GM21390 (cell line): ENCODE data around the gene UMAD1.
"Not testable (repeated sequence)": the region's sequence is repeated elsewhere in the genome, so short reads cannot be mapped to it uniquely, and the experiment has no call there.

Source experiments
- ATAC-seq: cut with Tn5 transposase; IDR thresholded peaks from one replicate; pipeline ENCODE4 v1.9.1; 2021; ENCODE audit not compliant: unreplicated experiment

The UMAD1 gene

DNA sequence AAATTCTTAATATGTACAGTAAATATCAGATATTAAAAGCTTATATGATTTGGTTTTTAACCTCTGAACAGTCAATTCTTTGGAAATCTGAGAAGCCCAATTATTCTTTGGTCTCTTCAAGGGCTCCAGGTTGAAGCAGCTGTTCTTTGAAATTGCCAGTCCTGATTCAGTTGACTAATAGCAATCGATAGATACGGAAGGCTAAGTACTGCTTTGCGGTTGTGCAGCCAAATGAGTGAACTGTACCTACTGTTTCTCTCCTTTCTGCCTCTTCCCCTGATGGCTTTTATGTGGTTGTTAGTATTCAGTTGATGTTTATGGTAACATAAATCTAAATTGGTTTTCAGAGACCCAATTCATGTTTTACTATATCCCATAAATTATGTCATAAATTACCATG, 181.0 kb downstream of the UMAD1 start:
- ATAC-seq = no peak

DNA sequence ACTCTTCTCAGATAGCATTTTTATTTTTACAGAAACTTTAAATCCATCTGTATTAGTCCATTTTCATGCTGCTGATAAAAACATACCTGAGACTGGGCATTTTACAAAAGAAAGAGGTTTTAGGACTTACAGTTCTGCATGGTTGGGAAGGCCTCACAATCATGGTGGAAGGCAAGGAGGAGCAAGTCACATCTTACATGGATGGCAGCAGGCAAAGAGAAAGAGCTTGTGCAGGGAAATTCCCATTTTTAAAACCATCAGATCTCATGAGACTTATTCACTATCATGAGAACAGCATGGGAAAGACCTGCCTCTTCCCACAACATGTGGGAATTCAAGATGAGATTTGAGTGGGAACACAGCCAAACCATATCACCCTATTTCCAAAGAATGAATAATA, 184.7 kb downstream of the UMAD1 start:
- not testable (repeated sequence) for ATAC-seq

DNA sequence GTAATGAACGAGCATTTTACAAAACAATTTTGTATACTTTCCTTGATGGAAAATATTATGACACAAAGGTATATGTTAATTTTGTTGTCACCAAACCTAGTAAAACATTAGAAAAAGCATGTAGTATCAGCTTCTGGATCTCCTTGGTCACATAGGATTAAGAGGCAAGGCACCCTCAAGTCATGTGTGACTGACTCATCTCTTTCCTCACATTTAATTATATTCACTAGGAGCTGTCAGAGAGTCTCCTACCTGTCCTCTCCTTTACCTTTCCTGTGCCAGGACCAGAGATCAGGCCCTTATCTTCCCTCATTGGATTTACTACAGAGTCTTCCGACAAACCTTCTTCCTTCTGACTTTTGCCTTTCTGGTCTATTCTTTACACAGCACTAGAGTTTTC, 189.1 kb downstream of the UMAD1 start:
- ATAC-seq = no peak

DNA sequence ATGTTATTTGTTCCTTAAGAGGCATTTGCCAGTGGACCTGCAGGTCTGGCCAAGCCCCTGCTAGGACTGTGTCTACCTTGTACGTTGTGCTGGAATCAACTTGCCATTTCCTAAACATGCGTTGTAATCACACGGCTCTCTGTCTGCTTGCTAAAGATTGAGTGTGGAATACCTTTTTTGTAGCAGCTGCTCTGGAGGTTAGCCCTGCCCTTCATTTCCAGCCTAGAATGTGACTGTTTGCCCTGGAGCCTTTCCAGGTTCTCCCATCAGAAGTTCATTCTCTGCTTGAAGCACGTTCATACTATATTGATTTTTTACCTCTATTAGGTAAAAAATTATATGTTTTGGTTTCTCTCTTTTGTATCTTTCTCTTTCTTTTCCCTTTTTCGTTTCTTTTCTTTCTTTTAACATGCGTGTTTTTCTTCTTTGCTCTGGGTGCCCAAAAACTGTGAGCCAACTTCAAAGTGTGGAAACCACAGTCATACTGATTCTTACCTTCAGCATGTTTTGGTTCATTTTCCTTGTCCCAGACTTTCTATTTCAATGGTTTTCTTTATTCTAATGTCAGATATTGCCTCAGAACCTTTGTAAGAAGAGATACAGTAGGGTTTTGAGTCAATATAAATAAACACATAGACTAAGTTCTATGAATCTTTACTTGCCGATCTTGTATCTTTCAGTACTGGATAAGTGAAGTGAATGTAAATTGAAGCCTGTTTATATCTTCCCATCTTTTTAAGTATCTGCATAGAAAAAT, 189.7 kb downstream of the UMAD1 start:
- ATAC-seq = no peak

DNA sequence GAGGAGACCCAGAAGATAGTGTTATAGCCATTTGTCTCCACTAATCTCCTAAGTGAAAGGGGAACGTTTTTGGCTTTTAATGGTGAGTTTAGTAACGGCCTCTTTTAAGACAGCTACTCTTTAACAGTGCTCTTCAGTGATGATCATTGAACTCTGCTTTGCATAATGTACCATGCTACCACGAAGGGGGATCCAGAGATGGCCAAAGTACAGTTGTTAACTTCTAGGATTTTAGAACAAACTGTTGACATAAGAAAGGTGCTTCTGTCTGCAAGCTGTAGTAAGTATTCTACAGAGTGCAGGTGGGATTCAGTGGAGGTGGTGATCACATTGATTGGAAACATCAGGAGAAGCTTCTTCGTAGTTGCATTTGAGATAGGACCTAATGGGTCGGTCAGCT, 192.0 kb downstream of the UMAD1 start:
- no peak for ATAC-seq

DNA sequence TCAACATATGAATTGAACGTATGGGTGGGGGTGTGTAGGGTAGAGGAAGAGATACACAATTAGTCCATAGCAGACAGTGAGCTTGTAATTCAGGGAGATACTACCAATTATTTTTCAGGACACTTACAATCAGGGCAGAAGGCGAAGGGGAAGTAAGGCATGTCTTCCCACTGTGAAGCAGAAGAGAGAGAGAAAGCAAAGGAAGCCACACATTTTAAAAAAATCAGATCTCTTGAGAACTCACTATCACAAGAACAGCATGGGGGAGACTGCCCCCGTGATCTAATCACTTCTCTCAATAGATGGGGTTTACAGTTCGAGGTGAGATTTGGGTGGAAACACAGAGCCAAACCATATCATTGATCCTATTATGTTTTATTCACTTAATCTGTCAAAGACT, 194.2 kb downstream of the UMAD1 start:
- no peak for ATAC-seq

DNA sequence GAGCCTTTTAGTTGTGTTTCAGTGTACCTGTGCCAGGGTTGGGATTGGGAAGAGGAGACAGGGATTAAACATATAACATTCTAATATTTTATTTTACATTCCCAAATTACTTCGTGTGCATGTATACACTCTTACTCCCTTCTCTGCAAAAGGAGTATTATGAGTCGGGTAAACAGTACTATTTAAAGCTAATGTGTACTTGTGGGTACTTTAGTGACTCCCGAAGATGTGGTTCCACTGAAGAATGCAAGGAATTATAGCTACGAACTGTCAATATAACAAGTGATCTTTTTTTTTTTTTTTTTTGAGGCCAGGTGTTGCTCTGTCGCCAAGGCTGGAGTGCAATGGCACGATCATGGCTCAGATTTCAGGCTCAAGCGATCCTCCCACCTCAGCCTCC, 200.5 kb downstream of the UMAD1 start:
- ATAC-seq = no peak

DNA sequence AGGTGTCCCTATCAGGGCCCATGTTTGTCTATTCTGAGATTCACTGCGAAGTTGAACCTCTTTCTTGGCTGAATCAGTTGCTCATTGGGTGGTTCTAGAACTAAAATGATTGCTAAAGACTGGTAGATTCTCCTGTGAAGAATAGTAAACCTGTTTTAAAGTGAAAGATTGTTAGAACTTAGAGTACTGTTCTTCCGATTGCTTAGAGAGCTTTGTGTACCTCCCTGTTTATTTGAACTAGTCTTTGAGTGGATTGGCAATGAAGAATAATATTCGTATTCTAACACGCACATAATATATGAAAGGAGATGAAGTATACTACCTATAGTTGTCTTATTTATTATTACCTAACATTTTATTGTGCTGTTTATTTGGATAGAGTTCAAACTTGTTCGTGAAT, 202.7 kb downstream of the UMAD1 start:
- ATAC-seq = no peak

DNA sequence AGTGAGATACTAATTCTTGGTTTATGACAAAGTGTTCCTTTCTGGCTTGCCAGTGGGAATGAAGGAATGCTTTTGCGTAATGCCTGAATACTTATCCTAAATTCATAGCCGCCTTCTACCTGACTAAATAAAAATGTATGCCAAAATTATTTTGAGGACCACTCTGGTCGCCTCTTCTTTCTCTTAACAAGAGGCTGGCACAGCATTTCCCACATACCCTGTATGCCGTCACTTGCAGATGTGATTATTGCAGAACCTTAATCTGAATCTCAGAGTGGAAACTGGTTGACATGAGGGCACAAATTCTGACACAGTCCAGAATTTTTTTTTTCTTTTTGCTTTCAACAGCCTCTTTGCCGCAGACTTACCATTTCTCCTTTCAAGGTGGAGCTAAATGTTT, 203.4 kb downstream of the UMAD1 start:
- no peak for ATAC-seq

DNA sequence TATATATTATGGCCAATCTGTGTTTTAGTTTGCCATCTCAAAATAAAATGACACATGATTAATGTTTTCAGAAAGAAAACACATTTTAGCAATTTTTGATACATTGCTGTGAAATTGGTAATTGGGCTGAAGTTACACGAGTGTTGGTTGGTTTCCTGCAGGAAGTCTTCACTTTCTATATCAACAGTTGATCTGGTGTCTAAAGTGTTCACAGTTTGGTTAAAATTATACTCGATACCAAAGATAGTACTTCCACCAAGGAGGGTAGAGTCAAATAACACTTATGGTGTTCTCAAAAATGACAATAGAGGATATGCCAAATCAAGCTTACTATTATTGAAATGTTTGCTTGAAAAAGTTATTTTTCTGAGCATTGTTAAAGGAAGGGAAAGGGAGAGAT, 207.7 kb downstream of the UMAD1 start:
- peak; percentile 96 for ATAC-seq

DNA sequence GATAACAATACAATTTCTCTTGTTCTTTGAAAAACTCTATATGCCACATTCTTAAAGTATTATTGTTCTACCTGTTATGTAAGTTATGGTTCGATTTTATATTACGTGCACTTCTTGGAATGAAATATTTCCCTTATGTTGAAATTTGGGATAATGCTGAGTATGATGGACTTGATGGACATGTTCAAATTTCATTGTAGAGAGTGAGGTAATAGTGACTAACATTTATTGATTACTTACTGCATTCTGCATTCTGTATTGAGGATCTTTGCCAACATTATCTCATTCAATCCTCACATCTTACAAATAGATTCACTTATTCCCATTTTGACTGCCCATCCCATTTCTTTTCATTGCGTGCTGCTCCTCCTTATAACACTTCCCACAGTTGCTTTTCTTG, 208.3 kb downstream of the UMAD1 start:
- ATAC-seq = no peak

DNA sequence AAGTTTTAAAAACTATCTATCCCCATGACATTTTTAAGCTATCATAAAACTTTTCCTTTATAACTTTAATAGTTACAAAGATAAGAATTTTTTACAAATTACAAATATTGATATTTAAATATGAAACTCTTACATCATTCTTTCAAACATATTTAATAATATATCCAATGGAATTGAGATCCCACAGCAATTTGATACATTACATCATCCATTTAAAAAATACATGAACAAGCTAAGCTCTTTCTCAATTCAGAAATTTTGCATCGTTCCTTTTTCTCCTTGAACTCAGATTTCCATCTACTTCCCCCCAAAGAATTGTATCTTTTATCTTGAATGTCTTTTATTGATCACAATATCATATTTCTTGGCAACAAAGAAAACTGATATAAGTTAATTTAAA, 209.6 kb downstream of the UMAD1 start:
- ATAC-seq = no peak

DNA sequence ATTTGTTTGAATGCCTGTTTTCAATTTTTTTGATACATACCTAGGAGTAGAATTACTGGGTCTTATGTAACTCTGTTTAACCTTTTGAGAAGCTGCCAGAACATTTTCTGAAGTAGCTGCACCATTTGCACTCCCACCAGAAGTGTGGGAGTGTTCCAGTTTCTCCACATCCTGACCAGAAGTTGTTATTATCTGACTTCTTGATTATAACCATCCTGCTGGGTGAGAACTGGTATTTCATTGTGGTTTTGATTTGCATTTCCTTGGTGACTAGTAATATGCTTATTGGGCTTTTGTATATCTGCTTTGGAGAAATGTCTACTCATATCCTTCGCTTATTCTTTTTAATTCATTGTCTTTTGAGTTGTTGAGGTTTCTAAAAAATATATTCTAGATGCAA, 210.8 kb downstream of the UMAD1 start:
- no peak for ATAC-seq

DNA sequence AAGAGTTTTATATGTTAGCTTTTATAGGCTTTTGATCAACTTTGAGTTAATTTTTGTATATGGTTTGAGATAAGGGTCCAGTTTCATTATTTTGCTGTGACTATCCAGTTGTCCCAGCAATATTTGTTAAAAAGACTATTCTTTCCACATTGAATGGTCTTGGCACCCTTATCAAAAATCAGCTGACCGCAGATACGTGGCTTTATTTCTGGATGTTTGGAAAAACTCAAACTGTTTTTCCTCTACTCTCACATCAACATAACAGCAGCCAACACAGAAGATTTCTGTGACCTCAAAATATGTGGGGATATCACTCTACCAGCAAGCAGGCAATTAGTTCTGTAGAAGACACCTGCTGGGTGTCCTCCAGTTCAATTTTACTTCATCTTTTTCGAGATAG, 211.4 kb downstream of the UMAD1 start:
- no peak for ATAC-seq

DNA sequence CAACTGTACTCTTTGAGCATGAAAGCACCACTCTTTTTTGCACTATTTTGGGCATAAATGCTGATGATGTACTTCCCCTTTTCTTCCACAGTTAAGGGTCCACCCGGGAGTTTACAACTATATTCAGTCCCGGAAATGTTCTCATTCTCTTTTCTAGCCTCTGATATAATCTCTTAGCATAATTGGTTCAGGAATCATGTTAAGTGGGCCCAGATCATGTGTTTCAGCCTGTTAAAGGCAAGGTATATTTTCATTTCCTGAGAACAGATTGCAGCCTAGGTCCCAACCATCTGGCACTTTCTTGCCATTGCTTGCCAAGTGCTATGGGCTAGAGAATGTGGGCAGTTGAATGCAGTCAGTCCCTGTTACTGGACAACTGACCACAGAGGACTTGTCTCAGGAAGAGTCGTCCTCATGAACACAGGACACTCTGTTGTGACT, 216.6 kb downstream of the UMAD1 start:
- no peak for ATAC-seq

DNA sequence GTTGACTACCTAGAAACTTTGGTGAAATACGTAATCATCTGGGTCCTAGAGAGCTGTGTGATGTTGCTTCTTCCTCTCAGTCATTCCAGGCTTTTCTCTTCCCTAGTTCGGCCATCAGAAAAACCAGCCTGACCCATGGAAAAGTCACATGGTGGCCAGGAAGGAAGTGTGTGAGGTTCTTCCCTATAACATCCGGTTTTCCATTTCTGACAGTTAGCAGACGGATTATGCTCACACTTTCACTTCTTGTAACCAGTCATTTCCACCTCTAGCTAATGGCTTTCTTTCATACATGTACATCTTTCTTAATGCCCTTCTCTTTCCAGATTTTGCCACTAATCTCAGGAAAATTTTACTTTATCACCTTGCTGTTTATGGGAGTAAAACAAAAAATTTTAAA, 218.0 kb downstream of the UMAD1 start:
- no peak for ATAC-seq

DNA sequence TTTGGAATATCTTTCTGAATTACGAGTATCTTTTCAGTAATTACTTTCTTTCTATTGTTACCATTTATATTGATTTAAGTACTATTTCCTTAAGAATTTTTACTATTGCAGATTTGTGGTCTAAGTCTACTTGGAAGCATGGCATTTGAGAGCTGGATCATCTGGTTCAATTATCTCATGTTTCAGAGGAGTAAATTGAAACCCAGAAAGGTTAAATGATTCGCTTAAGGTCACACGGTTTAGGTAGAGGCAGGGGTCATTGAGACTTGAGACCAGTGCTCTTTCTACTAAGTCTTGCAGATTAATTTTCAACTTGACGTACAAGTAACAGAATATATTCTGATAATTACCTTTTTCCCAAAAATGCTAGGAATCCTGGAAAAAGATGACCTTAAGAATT, 218.9 kb downstream of the UMAD1 start:
- ATAC-seq = no peak

DNA sequence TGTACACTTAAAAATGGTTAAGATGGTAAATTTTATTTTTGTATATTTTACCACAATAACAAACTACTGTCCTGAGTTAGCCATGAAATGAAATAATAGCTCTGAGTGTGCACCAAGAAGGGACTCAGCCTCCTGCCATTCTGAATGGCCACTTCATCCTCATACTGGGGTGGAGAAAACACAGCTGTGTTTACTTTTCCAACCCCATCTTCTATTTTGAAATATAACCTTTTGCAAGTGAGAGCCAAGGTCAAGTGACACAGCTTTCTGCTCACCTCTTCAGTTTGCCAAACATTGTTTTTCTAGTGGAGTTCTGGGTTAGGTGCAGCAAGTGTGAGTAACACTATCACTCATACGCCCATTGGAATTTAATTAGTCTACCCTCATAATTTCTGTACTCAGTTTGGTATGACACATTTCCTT, 220.7 kb downstream of the UMAD1 start:
- ATAC-seq = no peak

DNA sequence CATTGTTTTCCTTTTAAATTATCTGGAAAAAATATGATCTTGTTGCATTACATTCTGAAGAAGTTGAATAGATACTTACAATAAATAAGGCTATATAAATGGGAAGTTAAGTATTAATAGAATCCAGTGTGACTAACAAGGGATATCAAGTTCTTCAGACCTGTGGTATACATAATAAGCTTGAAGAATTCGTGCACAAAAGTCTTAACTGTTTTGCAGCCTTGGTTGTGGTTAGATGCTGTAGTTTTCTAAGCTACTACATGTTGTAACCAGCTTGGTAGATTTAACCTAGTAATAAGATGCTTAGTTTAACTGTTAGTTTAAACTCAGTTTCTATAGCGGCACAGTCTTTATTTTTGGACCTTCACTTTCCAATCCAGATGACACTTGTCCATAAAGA, 221.8 kb downstream of the UMAD1 start:
- ATAC-seq = no peak

DNA sequence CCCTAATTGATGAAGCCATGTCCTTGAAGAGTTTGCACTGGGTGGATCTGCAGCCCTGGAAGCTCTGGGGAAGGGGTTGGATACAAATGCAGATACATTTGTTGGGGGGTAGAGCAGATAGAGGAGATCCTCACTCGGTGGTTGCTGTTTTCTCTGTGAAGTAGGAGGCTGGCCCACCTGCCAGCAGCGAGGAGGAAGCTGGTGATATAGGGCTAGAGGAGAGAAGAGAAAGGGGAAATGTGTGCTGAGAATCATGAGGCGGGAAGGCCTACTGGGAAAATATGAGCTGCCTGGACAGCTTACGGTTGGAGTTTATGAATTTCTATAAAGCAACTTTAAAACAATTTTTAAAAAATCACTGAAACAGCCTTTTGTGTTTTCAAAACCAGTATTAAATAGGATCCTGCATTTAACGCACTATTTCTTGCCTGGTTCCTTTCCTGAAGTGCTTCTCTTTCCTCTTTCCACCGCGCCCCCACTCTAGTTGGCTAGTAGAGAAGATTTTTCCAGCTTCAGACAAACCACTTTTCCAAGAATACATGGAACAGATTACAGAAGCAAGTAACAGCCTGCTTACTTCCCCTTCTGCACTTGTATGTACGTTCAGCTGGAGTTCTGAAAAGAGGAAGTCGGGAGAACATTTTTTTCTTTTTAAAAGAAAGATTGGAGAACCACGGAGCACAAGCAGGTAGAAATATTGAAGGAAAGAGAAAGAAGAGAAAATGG, 227.5 kb downstream of the UMAD1 start:
- ATAC-seq = peak; percentile 49

DNA sequence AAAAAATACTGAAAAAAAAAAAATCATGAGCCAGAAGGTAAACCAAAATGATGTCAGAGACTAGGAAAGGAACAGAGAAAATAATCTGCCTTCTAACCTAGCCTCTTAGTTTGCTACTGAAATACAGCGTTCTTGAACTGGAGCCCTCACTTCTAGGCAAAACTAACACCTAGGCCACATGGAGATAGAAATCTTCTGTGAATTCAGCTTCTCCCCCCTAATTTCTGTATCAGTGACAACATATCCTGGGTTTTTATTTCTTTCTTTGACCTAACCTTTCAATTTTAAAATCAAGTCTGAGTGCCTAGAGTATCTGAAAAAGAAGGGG, 228.0 kb downstream of the UMAD1 start:
- peak; percentile 58 for ATAC-seq

DNA sequence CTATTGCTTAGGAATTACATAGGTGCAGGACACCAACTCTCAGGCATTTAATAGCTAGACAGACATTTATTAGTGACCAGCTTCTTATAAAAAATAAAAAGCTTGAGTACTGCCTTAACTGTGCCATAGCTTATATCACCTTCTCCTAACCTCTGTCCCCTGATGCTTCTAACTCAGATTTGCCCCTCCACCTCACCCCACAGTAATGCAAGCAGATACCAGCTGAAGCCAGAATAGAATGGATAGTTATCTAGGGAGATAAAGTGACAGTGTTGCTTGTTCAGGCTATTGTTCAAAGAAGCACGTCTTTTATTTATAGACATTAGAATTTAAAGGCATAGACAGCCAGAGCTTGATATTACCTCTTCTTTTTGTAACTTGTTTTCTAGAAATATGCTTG, 228.5 kb downstream of the UMAD1 start:
- no peak for ATAC-seq

DNA sequence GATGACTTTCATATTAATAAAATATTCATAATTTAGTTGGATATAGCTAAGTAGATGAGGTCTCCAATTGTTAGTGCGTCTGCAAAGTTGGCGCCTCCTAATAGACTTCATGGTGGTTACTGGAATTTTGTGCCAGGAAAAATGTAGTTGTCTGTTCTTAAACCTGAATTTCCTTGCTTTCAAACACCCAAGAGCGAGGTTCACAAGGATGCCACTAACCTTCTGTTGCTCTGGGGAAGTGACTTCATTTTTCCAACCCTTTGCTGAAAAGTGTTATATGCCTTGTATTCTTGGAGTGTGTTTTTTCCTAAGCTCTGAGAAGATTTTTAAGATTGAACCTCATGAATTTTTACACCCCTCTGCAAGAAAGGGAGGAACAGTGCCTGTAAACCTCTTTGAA, 229.1 kb downstream of the UMAD1 start:
- ATAC-seq = no peak
